Activated naive CD4-positive, alpha-beta T cell treated with anti-CD3 and anti-CD28 coated beads, Interleukin-2, amount 50 U/mL, for 72 hours (primary cell): ENCODE measurements around the gene ZBTB20. TPM values are rescaled to one million over a fixed set of nuclear protein-coding genes. Genes with fewer than 3 reads are reported as not detected.
A peak's percentile ranks its signal among the peaks of the same experiment; 100 is the strongest.
"Not testable (repeated sequence)": the region's sequence is repeated elsewhere in the genome, so short reads cannot be mapped to it uniquely, and the experiment has no call there.

ENCODE experiments used
- ATAC-seq, 2 donors: fragments of 150-1000 bp; cut with Tn5 transposase; 2 replicates each; pipeline ENCODE4 v1.10.0; 2021; ENCODE audit warnings: mild to moderate bottlenecking in 2 of 2, moderate library complexity in 2 of 2
- DNase-seq, 2 donors: peaks; one replicate each; pipeline ENCODE4 v3.0.0; 2021 to 2022; ENCODE audit warnings: low spot score in 2 of 2
- H3K27ac Mint-ChIP-seq, 2 donors: one replicate each; pipeline ENCODE4 v1.8.0; 2022; ENCODE audit warnings: mild to moderate bottlenecking in 2 of 2, mixed read lengths in 2 of 2
- H3K36me3 Mint-ChIP-seq, 2 donors: one replicate each; pipeline ENCODE4 v1.8.0; 2022; ENCODE audit warnings: mixed read lengths in 2 of 2
- H3K9me3 Mint-ChIP-seq, 2 donors: one replicate each; pipeline ENCODE4 v1.8.0; 2022; ENCODE audit warnings: mixed read lengths in 2 of 2
- total RNA-seq, 2 donors: library from RNA; stranded (reverse); gene quantifications; one replicate each; pipeline ENCODE4 v1.2.3, GENCODE V29; 2022

The ZBTB20 gene
- total RNA-seq, 2 donors from 2014 or later = 9.2 to 10.8 TPM

DNA sequence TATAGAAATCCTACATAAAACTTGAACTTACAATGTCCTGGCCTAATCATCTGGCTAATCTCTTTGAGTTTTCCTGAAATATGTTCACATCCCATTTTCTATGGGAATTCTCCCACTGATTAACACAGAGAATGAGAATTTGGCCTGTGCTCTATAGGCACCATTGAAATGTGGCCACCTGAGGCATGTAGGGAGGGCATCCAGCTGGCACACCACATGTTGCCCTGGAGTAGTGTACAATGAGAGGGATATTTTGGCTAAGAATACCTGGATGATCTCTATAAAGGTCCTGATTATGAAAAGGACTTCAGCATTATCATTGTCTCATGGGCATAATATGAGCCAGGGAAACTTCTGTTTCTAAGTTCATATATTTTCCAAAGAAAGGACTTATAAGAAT is 324.0 kb downstream of the ZBTB20 start:
- no peak overlapping the region for H3K27ac Mint-ChIP-seq
- ATAC-seq (no peak), DNase-seq (no peak)
- no peaks in the 10 kb centered on the region for H3K36me3 Mint-ChIP-seq
- H3K9me3 Mint-ChIP-seq = no peaks in the 10 kb centered on the region

DNA sequence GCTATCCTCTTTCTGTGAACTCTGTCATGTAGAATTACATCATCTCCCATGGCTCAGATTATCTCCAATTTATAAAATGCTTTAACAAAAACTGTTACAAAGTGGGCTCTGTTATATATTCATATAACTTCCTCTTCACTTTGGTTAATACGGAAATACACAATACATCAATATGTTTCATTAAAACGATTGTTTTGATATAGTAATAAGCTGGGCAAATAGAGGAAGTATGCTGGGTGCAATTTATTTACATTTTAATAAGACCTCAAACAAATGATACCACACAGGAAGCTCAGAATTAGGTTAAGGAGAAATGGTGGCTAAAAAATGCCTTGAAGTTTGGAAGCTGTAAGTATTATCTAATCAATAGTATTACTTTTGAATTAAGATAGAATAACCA is 331.0 kb downstream of the ZBTB20 start:
- no peak for ATAC-seq
- Mint-ChIP-seq H3K27ac (no peak overlapping the region), H3K9me3 (no peaks in the 10 kb centered on the region), H3K36me3 (peaks cover 7 to 8% of the 10 kb centered on the region in 2 donors)
- no peak for DNase-seq

DNA sequence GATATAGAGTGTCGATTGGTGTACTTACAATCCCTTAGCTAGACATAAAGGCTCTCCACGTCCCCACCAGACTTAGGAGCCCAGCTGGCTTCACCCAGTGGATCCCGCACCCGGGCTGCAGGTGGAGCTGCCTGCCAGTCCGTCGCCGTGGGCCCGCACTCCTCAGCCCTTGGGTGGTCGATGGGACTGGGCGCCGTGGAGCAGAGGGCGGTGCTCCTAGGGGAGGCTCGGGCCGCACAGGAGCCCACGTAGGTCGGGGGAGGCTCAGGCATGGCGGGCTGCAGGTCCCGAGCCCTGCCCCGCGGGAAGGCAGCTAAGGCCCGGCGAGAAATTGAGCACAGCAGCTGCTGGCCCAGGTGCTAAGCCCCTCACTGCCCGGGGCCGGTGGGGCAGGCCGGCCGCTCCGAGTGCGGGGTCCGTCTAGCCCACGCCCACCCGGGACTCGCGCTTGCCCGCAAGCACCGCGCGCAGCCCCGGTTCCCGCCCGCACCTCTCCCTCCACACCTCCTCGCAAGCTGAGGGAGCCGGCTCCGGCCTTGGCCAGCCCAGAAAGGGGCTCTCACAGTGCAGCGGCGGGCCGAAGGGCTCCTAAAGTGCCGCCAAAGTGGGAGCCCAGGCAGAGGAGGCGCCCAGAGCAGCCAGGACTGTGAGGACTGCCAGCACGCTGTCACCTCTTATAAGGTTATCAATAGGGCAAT is 334.4 kb downstream of the ZBTB20 start:
- H3K36me3 Mint-ChIP-seq = peaks cover 14 to 18% of the 10 kb centered on the region in 2 donors
- not testable (repeated sequence) for H3K9me3 Mint-ChIP-seq, ATAC-seq, H3K27ac Mint-ChIP-seq, DNase-seq

DNA sequence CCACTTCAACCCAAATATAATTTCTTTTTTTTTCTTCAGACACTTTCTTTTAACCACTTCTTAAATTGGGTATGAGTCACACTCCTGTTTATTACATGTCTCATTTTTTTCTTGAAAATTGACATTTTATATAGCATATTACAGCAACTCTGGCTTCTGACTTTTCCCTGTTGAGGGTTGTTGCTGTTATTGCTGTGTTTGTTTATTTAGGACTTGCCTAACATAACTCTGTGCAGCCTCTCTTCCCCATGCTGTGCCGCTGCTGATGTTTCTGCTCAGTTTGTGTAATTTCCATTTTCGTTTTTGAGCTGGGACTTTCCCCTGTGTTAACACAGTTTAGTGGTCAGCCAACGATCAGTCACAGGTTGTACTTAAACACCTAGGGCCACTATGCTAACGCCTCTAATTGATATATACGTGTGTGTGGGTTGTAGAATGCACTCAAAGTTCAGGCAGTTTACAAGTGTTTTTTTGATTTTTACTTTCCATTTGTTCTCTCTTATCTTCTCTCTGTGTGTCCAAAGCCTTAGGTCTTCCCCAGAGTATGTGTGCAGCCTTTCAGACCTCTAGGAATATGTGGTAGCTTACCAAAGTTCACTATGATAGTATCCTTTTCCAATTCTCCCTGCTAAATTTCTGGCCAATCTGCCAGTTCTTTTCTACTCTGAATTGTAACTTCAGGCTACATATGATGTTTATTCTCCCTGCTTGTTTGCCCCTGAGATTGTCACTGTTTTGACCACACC is 337.2 kb downstream of the ZBTB20 start:
- ATAC-seq = peak; percentile 56 to 73
- DNase-seq = no peak
- peaks cover 14 to 23% of the 10 kb centered on the region in 2 donors for H3K36me3 Mint-ChIP-seq

DNA sequence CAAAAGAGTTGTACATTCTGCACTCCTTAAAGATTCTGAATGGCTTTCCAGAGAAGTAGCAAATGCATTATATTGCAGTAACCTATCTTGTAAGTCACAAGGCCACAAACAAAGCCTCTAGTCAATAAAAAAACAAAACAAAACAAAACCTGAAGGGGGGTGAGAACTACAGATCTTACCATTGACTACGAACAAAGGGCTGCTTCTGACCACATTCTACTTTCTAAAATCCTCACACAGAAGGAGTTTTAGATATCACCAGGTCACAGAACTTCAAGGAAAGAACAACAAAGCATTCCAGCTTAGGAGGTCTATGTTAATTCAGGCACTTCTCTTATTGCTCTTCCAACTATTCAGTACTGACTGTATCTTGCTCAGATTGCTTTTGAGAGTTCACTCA is 343.0 kb downstream of the ZBTB20 start:
- DNase-seq (no peak), ATAC-seq (no peak)
- Mint-ChIP-seq H3K36me3 (peaks cover 4 to 8% of the 10 kb centered on the region in 2 donors), H3K27ac (no peak overlapping the region), H3K9me3 (peaks cover 3% of the 10 kb centered on the region in 2 donors)

More for the DNA sequence above, 337.2 kb downstream of the ZBTB20 start:
- H3K9me3 Mint-ChIP-seq = peaks cover 4 to 9% of the 10 kb centered on the region in 2 donors
- peak overlapping the region in 1 of 2 donors; percentile 59 for H3K27ac Mint-ChIP-seq

DNA sequence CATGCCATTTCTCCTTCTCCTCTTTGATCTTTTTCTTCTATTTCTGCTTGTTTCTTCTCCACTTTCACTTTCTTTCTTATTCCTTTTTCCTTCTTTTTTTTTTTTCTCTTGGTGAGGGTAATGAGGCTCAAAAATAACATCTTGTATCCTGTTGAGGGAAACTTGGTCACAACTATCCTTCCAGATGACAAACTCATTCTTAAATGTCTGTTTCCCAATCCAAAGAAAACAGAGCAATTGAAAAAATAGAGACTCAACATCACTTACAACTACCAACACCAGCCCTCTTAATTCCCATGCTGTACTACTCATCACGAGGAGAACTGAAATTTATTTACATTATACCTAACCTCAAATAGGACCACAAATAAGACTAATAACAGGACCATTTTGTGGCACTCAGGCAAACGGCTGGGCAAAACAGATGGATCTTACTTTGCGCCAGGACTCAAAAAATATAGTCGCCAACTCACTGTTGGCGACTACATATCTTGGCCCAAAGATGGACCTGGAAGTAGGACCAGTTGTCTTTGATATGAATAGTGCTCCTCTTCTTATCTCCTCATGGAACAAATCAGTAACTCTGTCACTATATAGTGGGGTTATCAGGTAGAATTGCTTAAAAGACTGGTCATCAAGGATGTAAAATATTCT is 343.9 kb downstream of the ZBTB20 start:
- peaks cover 4 to 8% of the 10 kb centered on the region in 2 donors for H3K36me3 Mint-ChIP-seq
- DNase-seq (no peak), ATAC-seq (no peak)
- peaks cover 0 to 3% of the 10 kb centered on the region in 2 donors for H3K9me3 Mint-ChIP-seq
- H3K27ac Mint-ChIP-seq = no peak overlapping the region

DNA sequence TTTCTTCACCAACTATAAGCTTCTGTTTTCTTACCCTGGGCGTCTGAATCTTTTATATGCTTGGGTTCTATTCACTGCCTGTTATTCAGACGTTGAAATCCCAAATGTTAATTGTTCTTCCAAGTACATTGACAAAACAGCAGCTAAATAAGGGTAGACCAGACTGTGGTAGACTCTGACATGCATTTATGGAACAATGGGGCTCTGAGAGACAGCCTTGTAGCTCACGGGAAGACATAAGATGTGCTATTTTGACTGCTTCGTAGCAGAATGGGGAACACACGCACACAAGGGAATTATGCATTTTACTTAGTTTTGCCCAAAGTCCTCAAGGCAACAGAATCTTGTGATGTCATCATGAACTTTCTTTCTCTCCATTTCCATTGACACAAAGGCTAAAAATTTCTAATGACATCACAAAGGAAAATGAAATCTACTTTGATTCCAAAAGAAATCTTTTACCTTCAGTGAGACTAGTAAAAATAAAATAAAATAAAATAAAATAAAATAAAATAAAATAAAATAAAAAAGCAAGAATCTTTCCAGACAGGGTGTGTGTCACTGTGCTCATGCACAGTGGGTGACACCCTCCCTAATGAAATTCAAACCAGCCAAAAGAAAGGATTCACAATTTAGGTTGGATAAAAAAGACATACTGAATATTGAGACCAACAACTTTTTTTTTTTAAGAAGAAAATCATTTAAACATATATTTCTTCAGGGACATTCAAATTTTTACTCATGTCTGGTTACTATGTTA is 346.6 kb downstream of the ZBTB20 start:
- ATAC-seq (no peak), DNase-seq (no peak)
- H3K36me3 Mint-ChIP-seq = peaks cover 0 to 8% of the 10 kb centered on the region in 2 donors
- no peaks in the 10 kb centered on the region for H3K9me3 Mint-ChIP-seq
- H3K27ac Mint-ChIP-seq = no peak overlapping the region

DNA sequence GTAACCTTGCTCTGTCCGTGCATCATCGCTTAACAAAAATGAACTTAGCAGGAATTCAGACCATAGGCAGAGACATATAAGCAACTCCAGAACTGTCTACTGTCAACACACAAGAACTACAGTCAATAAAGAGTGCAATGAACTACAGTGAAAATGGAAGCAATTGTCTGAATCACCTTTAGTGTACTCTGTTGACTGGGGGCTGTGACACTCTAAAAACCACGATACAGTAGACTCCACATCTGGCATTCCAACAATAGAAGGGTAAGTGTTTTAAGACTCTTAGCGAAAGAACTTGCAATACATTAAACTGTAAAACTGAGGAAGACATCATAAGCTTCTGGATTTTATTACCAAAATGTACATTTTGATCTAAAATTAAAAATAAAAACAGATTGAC is 347.3 kb downstream of the ZBTB20 start:
- H3K27ac Mint-ChIP-seq = no peak overlapping the region
- H3K36me3 Mint-ChIP-seq = peaks cover 0 to 8% of the 10 kb centered on the region in 2 donors
- DNase-seq (no peak), ATAC-seq (no peak)
- no peaks in the 10 kb centered on the region for H3K9me3 Mint-ChIP-seq

DNA sequence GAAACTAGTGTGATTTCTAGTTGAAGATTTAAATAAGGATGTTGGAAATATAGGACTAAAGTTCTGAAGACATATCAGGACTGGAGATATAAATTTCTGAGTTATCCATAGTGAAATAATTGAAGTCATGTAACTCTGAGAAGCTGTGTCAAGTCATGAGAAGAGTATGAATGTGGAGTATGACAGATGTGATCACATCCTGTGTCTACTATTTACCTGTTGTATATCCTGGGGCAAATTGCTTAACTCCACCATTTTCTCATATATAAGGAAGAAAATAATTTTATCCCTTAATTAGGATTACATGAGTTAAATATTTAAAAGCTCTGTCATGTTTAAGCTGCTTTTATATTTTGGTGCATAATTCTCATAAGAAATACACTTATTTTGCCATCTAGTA is 350.3 kb downstream of the ZBTB20 start:
- DNase-seq (no peak), ATAC-seq (no peak)
- peaks cover 0 to 8% of the 10 kb centered on the region in 2 donors for H3K36me3 Mint-ChIP-seq
- H3K9me3 Mint-ChIP-seq = no peaks in the 10 kb centered on the region
- peak overlapping the region in 1 of 2 donors; percentile 68 for H3K27ac Mint-ChIP-seq

DNA sequence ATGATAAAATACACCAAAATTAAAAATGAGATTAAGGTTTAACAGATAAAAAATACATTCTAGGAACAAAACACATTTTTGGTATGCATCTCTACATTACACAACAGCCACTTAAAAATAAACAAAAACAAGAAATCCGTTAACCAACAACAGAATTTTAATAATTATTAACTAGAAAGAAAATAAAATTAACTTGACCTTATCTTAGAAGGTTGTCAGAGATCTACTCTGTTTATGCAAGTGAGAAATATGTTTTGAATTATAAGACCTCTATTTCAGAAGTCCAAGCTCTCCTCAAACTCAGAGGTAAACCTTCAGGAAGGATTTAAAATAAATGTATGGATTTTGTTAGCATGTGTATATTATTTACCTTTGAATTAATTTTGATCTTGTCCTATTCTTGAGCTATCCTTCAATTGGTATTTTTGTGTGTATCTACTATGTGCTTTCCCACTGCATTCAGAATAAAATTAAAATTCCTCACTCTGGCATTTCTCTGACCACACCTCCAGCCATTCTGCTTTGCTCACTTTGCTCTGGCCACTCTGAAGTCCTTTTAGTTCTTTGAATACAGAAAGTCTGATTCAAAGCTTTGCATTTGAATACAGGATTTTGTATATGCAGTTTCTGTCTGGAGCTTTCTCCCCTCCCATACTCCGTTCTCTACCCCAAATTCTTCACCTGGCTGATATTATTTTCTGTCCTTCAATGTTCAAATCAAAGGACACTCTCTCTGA is 352.0 kb downstream of the ZBTB20 start:
- ATAC-seq = no peak
- no peaks in the 10 kb centered on the region for H3K9me3 Mint-ChIP-seq
- H3K36me3 Mint-ChIP-seq = peaks cover 0 to 5% of the 10 kb centered on the region in 2 donors
- DNase-seq = no peak
- no peak overlapping the region for H3K27ac Mint-ChIP-seq

DNA sequence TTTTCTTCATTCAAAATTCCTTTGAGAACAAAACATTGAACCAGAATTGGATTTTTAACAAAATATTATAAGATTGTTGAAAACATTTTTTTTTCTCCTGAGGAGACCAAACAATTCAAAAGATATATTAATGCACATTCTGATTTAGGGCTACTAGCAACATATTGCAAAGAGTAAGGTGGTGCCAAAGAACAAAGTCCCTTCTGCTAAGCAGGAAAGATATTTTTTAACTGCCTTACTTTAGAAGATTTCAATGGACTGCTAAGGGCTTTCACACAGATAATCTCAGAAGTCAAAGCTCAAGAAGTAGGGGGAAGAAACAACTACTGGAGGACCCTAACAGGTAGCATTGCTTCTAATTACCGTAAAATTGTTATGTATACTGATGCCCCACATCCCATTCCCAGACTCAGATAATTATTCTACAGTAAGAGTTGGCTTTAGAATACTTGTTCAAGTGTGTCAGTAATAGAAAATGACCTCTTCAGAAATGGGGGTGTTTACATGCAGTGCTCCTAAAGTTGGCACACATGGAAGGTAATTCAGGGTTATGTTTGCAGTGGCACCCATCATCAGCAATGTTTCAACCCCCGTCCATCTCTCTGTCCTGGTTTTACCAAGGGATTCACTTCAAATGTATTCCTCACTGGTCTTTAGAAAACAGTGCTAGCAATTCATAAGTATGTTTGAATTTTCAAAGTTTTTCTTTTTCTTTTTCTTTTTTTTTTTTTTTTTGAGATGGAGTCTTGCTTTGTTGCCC is 354.7 kb downstream of the ZBTB20 start:
- no peak for ATAC-seq
- Mint-ChIP-seq H3K36me3 (peaks cover 10 to 11% of the 10 kb centered on the region in 2 donors), H3K27ac (no peak overlapping the region), H3K9me3 (peaks cover 5 to 7% of the 10 kb centered on the region in 2 donors)
- DNase-seq = no peak

DNA sequence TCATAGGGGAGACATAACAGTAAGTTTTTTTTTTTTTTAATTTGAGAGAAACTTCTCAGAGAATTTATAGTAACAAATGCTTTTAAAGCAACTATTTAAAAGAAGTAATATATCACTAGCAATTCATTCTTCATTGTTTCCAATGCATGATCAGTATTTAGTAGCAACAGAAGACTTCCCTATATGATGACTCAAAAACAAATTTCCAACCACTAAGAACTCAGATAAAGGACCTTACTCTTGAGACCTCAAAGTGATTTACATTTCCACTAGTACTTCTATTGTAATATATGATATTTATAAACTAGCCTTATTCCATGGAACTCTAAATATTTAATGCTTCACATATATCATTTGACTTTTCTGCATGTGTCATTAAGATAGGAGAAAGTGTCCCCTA is 356.3 kb downstream of the ZBTB20 start:
- ATAC-seq = peak; percentile 14 to 40
- Mint-ChIP-seq H3K27ac (no peak overlapping the region), H3K36me3 (peaks cover 10 to 11% of the 10 kb centered on the region in 2 donors), H3K9me3 (peaks cover 5 to 7% of the 10 kb centered on the region in 2 donors)
- DNase-seq = no peak

DNA sequence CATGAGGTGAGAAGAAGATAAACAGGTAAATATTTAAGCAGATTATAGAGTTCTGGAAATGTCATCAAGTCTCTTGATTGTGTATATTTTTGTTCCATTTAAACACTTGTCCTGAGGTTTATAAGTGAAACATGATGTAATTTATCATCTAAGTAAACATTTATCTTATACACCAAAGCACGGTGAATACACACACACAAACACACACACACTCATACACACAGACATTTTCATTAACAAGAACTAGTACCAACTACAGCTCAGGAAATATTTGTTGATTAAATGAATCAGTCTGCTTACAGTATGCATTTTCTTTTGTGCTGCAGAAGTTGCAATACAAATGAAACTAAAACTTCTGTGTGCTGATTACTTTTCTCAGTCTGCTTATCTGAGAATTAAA is 357.3 kb downstream of the ZBTB20 start:
- Mint-ChIP-seq H3K27ac (no peak overlapping the region), H3K9me3 (peaks cover 5 to 7% of the 10 kb centered on the region in 2 donors), H3K36me3 (peaks cover 10 to 11% of the 10 kb centered on the region in 2 donors)
- ATAC-seq = no peak
- DNase-seq = no peak

DNA sequence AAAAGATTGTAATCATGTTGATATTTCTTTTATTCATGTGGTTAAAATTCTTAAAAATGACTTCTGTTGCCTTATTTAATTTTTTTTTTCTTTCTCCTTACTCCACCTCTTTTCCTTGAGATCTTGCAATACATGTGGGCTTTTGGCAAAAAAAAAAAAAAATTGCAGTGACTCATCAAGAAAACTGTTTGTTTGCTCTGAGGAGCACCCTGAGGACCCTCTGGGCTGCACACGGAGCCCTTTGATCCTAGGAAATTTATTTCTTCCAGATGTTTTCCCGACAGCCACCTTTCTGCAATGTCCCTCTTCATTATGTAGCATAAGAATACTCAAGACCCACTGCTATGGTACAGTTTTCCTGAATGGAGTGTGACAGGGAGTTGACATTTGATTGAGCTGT is 371.7 kb downstream of the ZBTB20 start:
- no peak for ATAC-seq
- peaks cover 12 to 36% of the 10 kb centered on the region in 2 donors for H3K9me3 Mint-ChIP-seq
- peaks cover 27 to 38% of the 10 kb centered on the region in 2 donors for H3K36me3 Mint-ChIP-seq
- no peak overlapping the region for H3K27ac Mint-ChIP-seq
- DNase-seq = no peak

DNA sequence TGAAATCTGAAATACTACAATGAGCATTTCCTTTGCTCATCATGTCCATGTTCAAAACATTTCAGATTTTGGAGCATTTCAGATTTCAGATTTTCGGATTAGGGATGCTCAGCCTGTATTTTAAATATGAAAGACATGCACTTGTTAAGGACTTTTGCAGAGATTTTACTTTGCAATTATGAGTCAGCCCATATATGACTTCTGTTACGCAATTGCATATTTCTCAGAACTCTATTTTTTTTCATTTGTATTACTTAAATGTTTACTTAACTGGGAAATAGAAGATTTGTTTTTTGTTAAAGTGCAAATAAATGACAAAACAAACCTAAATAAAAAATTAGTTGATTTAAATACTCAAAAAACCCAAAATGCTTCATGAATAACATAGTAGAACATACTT is 376.2 kb downstream of the ZBTB20 start:
- Mint-ChIP-seq H3K9me3 (peaks cover 12 to 24% of the 10 kb centered on the region in 2 donors), H3K36me3 (peaks cover 21 to 32% of the 10 kb centered on the region in 2 donors), H3K27ac (no peak overlapping the region)
- DNase-seq (no peak), ATAC-seq (no peak)
